ENCODE results near the gene TRH.
"Not testable (repeated sequence)": the region's sequence is repeated elsewhere in the genome, so short reads cannot be mapped to it uniquely, and the experiment has no call there.

TRH gene

GRCh38 chr3:130013246-130013645, 38.7 kb downstream of the TRH start:
- not testable (repeated sequence) for DNase-seq

DNA sequence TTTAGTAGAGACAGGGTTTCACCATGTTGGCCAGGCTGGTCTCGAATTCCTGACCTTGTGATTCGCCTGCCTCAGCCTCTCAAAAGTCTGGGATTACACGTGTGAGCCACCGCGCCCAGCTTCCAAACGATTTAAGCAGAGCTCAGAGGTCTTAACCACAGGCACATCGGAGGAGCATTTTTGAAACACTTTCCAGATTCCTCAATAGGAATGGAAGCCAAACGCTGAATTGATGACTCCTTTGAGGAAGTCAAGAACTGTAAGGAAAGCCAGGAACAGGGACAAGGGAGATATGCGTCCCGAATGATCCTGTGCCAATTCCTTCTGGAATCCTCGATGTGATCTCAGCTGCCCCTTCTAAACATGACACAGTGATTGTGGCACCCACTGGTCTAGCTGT, 40.0 kb downstream of the TRH start:
- DNase-seq = no peak

- not testable (repeated sequence) for DNase-seq
Measured at GRCh38 chr3:130017661-130018060, 43.1 kb downstream of the TRH start.

GRCh38 chr3:130026146-130026829, 51.8 kb downstream of the TRH start:
- not testable (repeated sequence) for DNase-seq

- not testable (repeated sequence) for DNase-seq
Measured at GRCh38 chr3:130027437-130027836, 52.9 kb downstream of the TRH start.
